Heart left ventricle (tissue), 13 donors: ENCODE measurements around the gene TMUB2.

Experiments used
- POLR2A ChIP-seq, 2 donors: fragments of 450-650 bp; IDR thresholded peaks; one replicate each; pipeline ENCODE4 v1.6.1; 2017; ENCODE audit warnings: antibody characterized with exemption in 2 of 2, mild to moderate bottlenecking in 2 of 2, moderate library complexity in 2 of 2
- TF ChIP-seq, protein P1 (sequence below), 12 donors: fragments of 200-600 bp; sonication (generic) in 4 of 12; IDR thresholded peaks; one replicate each; pipeline versions ENCODE4 v1.5.0 to v1.8.0; 2018 to 2022; ENCODE audit warnings: antibody characterized with exemption in 12 of 12, mild to moderate bottlenecking in 5 of 12
- donor health status: ischemic (EF 13 %, LVEDD 7.1; RV severe dilation, severe dysfunction).
- donor health status: DM: no; HTN: yes; CAD: no.
- donor health status: DM: no; HTN: no; CAD: no.
- donor health status: ischemic (EF 25% LVEDD 6.9; RV normal size, moderate dysfunction).
- donor health status: ischemic (EF 25% LVEDD 5.7; RV mildly dilated, moderate dysfunction).
- donor health status: ischemic (EF 35%, LVEDD 5.7; RV mildly dilated, moderate dysfunction).
- donor health status: nonischemic (EF 11% LVEDD 7.7; RV severe dilation, severe dysfunction).
- donor health status: DM: yes; HTN: yes; CAD: no.
- donor health status: PGD.
- donor health status: ischemic (EF 29% LVEDD 5.4; RV normal size, mild dysfunction).
- donor health status: nonischemic (EF 23%, LVEDD 6.1; RV moderate dilation, normal function).

DNA sequence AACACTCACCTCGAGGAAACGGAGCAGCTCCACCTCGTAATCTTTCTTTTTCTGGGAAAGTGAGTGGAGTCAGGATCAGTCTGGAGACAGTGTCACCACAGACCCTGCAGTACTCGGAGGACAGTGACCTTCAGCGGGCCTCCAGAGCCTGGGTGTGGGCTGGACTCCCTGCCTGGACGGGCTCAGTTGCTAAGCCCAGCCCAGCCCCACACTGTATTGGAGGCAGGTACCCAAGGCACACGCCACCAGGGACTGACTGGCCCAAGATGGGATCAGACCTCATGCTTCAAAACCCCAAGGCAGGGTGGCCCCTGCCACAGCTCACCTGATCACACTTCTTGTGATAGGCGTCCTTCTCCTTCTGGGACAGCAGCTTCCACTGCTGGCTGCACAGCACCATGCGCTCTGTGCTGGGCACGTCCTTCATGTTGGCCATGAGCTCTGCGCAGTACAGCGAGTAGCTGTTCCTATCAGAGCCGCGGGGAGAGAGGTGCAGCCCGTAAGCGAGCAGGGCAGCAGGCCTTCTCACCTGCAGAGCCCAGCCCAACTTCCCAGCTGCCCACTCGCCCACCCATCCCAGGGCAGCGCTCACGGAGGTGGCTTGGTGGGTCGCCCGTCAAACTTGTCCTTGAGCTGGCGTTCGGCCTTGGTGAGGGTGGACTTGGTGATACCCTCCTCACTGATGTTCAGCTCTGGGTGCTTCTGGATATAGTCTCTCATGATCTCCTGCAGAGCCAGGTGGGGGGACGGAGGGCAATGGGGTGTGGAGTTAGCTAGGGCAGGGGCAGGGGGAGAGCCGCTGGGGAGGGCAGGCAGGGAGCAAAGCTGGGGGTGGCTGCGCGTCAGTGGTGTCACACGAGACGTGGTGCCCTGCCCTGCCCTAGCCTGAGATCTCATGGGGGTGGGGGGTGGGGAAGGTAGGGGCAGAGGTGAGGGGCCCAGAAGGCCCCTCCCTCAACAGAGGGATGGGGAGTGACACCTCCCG lies 24.8 kb downstream of the TMUB2 start:
- TF ChIP-seq, protein P1, sequence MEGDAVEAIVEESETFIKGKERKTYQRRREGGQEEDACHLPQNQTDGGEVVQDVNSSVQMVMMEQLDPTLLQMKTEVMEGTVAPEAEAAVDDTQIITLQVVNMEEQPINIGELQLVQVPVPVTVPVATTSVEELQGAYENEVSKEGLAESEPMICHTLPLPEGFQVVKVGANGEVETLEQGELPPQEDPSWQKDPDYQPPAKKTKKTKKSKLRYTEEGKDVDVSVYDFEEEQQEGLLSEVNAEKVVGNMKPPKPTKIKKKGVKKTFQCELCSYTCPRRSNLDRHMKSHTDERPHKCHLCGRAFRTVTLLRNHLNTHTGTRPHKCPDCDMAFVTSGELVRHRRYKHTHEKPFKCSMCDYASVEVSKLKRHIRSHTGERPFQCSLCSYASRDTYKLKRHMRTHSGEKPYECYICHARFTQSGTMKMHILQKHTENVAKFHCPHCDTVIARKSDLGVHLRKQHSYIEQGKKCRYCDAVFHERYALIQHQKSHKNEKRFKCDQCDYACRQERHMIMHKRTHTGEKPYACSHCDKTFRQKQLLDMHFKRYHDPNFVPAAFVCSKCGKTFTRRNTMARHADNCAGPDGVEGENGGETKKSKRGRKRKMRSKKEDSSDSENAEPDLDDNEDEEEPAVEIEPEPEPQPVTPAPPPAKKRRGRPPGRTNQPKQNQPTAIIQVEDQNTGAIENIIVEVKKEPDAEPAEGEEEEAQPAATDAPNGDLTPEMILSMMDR (IDR thresholded peaks at IDR 0.05): no peak
- no peak for TF ChIP-seq POLR2A (IDR thresholded peaks at IDR 0.05)
